ENCODE data around the gene ALDH1A1. TPM values are rescaled to one million over a fixed set of nuclear protein-coding genes. Genes with fewer than 3 reads are reported as not detected.
A peak's percentile ranks its signal among the peaks of the same experiment; 100 is the strongest.

Gene ALDH1A1
- total and polyA plus RNA-seq, 11 donors = 2.2 to 37.5 (median 12.6) TPM

GRCh38 chr9:72898360-72898759 lies 54.5 kb downstream of the ALDH1A1 start:
- ATAC-seq (no peak), DNase-seq (no peak)
- WGBS, 4 donors = 83 to 88% (median 87%) methylated on average over 2 of the region's 2 CpGs
- no peaks in the 10 kb centered on the region for H3K9me3 ChIP-seq
- peaks cover 0 to 6% (median 0%) of the 10 kb centered on the region in 9 donors for H3K36me3 ChIP-seq
- TF ChIP-seq POLR2A (IDR thresholded peaks at IDR 0.05) = no peak
- no peak for TF ChIP-seq CTCF (IDR thresholded peaks at IDR 0.05)
- no peaks in the 10 kb centered on the region for H3K4me1 ChIP-seq
- H3K27ac ChIP-seq = peak overlapping the region in 1 of 12 donors; percentile 11
- intact Hi-C loops (cut with DNase I) = loop anchor here in 1 of 10 donors (10.0 kb wide), 1 partner anchor 56 kb away; the partner anchor contains the start of gene ALDH1A1
- no peaks in the 10 kb centered on the region for H3K27me3 ChIP-seq
- no peak overlapping the region for H3K4me3 ChIP-seq

- TF ChIP-seq POLR2A (IDR thresholded peaks at IDR 0.05) (no peak), CTCF (IDR thresholded peaks at IDR 0.05) (no peak)
- H3K36me3 ChIP-seq = no peaks in the 10 kb centered on the region
- H3K27ac ChIP-seq = no peak overlapping the region
- ATAC-seq (no peak), DNase-seq (no peak)
- no peaks in the 10 kb centered on the region for H3K4me1 ChIP-seq
- no peaks in the 10 kb centered on the region for H3K27me3 ChIP-seq
- intact Hi-C loops (cut with DNase I) = loop anchor here in 1 of 10 donors (10.0 kb wide), 1 partner anchor 58 kb away; the partner anchor contains the start of gene ALDH1A1
- H3K4me3 ChIP-seq = no peak overlapping the region
- 61 to 75% (median 71%) methylated on average over 3 of the region's 3 CpGs for WGBS, 4 donors
- H3K9me3 ChIP-seq = no peaks in the 10 kb centered on the region
These were observed 55.7 kb downstream of the ALDH1A1 start for GRCh38 chr9:72897069-72897649.

- no peak for TF ChIP-seq POLR2A (IDR thresholded peaks at IDR 0.05)
- TF ChIP-seq CTCF (IDR thresholded peaks at IDR 0.05) = no peak
- Histone ChIP-seq H3K4me3 (no peak overlapping the region), H3K4me1 (no peaks in the 10 kb centered on the region), H3K9me3 (no peaks in the 10 kb centered on the region), H3K36me3 (no peaks in the 10 kb centered on the region), H3K27ac (no peak overlapping the region), H3K27me3 (no peaks in the 10 kb centered on the region)
- ATAC-seq (no peak), DNase-seq (no peak)
- WGBS, 4 donors = 85 to 99% (median 90%) methylated on average over 1 of the region's 1 CpG
- intact Hi-C loops (cut with DNase I) = loop anchor here in 1 of 10 donors (10.0 kb wide), 1 partner anchor 58 kb away; the partner anchor contains the start of gene ALDH1A1
These were observed 56.4 kb downstream of the ALDH1A1 start for GRCh38 chr9:72896439-72896838.

- intact Hi-C loops (cut with DNase I) = loop anchor here in 1 of 10 donors (10.0 kb wide), 1 partner anchor 60 kb away; the partner anchor contains the start of gene ALDH1A1
- DNase-seq (no peak), ATAC-seq (no peak)
- TF ChIP-seq CTCF (IDR thresholded peaks at IDR 0.05) = no peak
- no peak for TF ChIP-seq POLR2A (IDR thresholded peaks at IDR 0.05)
- no peaks in the 10 kb centered on the region for H3K36me3 ChIP-seq
- no peak overlapping the region for H3K27ac ChIP-seq
- H3K4me3 ChIP-seq = no peak overlapping the region
- H3K27me3 ChIP-seq = no peaks in the 10 kb centered on the region
- no peaks in the 10 kb centered on the region for H3K9me3 ChIP-seq
- no peaks in the 10 kb centered on the region for H3K4me1 ChIP-seq
- WGBS, 4 donors = 88 to 98% (median 97%) methylated on average over 2 of the region's 2 CpGs
These were observed 57.7 kb downstream of the ALDH1A1 start for GRCh38 chr9:72895122-72895521.
